CD4-positive, alpha-beta T cell treated with Interleukin-6 at 100 ng/mL for 8 hours (primary cell): ENCODE results near the gene PYGB.
"Not testable (repeated sequence)": the region's sequence is repeated elsewhere in the genome, so short reads cannot be mapped to it uniquely, and the experiment has no call there.

ENCODE experiments used
- DNase-seq: peaks from one replicate; pipeline ENCODE4 v3.0.0-alpha.2; 2020; ENCODE audit warnings: mixed read lengths, low spot score

Gene PYGB

DNA sequence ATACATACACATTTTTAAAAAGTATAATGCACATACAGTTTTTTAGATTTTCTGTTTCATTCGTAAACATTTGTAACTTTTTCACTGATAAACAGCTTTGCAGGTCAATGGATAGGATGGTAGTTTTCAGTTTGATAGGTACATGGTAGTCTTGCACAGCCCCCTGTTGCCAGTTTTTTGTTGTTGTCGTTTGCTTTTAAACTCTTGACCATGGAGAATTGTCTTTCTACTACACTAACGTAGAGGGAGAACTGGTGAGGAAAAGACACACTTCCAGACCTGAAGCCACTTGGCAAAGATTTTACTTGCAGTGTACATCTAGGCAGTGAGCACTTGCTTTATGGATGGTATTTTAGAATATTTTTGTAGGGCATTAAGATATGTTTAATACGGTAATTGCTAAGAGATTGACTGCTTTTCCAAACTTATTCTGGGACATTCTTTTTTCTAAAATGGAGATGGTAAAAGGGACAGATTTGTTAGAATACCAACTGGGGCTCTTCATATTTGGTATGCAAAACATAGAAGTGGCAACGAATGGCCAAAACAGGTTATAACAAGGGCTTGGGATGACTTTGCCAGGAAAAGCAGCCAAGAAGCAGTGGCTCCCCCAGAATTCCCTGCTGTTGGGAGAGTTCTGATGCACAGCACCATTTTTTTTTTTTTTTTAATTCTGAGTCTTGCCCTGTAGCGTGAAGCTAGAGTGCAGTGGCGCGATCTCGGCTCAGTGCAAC, 1.5 kb downstream of the PYGB start:
- DNase-seq = no peak

DNA sequence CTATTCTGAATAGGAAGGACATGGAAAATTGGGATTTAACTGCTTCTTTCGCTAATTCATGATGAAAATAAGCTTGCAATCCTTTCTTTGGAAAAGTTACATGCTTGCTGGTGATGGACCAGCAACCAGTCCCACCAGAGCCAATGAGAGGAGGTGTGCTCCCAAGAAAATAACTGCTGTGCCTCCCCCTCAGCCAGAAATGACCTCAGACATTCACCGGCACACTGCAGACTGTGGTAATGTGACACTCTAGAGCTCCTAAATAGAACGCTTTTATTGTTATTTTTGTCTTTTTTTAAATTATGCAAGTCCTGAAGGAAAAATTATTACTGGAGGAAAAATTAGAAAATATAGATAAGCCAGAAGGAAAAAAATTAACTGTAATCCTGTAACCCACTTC, 2.6 kb downstream of the PYGB start:
- DNase-seq = no peak

DNA sequence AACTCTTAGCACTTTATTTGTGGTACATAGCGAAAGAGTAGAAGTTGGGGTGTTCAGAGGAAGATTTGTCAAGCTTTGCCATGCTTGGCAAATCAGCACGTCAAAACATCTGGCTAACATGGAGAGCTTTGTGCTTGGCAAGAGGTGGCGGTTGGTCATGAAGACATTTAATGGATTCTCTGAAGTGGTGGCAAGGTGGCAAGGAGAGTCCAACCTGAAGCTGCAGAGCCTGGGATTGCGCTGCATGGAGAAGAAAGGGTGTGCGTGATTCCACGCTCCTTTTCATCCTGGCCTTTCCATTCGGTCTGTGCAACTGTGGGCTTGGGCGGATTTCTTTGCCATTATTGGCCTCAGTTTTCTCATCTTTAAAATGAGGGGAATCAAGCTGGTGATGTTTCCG, 3.1 kb downstream of the PYGB start:
- DNase-seq = no peak

DNA sequence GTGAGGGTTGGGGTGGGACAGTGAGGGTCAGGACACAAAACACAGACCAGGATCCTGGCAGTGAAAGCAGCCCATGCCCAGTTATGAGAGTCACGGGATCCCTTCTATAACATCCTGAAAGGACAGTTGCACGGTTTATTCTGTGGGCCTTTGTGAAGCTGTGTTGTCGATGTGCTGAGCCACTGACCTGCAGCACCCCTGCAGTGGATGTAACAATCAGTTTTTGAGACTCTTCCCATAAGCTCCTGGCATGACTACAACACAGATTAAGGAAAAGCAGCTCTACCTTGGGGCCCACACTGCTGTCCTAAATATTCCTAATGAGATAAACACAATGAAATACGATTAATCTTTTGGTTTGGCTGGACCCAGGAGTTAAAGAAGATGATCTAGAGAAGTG, 3.7 kb downstream of the PYGB start:
- DNase-seq = no peak

GRCh38 chr20:25252230-25252651, 4.4 kb downstream of the PYGB start:
- no peak for DNase-seq

DNA sequence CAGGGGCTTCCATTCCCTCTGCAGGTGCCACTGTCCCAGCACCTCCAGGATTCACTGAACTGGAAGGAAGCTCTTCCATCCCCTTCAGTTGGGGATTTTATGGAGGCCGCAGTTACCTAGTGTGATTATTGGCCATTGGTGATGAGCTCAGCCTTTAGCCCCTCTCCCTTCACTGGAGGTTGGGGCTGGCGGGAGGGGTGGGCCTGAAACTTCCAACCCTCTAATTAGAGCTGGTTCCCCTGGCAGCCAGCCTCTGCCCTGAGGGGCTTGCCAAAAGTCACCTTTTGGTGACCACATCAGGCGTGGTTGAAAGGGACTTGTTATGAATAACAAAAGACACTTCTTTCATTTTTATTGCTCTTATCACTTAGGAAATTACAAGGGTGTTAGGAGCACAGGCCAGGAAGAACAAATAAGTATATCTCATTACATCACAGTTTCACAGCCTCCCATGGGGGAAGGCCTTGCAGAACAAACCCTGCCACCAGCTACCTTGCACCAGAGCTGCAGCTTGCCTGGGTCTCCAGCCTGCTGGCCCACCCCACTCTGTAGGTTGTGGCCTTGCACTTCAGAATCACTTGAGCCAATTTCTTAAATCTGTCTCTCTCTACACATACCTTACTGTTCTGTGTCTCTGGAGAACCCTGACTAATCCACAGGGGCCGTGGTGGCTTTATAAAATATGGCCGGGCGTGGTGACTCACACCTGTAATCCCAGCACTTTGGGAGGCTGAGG, 5.0 kb downstream of the PYGB start:
- DNase-seq = no peak

- no peak for DNase-seq
Measured at GRCh38 chr20:25253606-25254275, 5.9 kb downstream of the PYGB start.

GRCh38 chr20:25254571-25254970, 6.7 kb downstream of the PYGB start:
- no peak for DNase-seq

DNA sequence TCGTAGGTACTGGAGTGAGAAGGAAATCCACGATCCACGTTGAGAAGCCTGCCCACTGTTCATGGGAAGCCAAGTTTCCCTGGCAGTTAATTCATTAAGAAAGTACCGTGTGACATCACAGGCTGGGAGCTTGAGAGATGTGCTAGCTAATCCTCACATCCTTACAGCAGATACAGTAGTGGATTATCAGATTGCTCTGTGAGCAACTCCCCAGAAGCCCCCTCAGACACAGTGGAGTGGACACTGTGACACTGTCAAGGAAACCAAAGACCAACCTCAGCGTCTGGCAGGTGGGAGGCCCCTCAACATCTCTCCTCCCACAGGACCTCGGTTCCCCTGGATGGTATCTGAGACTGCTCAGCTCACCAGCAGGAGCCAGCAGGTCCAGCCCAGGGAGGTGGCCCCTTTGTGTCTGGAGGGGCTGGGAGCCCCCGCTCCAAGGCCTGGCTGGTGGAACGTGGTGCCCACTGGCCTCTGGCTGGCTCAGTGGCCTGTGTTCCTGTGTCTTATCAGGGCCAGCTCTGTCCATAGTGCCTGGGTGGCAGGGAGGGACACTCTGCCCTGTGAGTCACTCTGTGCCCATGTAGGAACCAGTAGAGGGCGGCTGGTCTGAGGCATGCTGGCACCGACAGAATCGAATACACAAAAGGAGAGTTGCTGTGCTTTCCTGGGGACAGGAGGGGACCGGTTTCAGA, 7.2 kb downstream of the PYGB start:
- DNase-seq = no peak

DNA sequence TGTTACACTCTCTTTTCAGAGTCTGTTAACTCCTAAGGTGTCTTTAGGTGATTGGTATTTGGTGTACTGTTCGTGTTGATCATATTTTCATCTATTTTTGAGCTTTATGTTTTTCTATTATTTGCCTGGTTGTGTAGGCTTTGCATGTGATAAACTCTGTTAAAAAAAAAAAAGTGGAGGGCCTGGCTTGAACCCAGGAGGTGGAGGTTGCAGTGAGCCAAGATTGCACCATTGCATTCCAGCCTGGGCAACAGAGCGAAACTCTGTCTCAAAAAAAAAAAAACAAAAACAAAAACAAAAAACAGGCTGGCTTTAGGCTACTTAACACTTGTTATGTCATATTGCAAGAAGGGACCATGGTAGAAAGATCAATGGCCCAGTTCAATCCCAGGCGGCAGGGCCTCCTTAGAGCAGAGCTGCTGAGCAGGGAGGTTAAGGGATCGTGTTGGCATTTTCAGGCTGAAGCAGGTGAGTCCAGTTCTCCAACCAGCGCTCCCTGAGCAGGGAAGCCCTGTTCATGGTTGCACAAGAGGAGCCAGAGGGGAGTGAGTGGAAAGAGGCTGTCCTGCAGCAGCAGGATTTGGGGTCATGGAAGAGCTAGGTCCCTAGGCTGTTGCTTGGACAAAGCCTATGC, 8.5 kb downstream of the PYGB start:
- no peak for DNase-seq

GRCh38 chr20:25257130-25257529, 9.2 kb downstream of the PYGB start:
- DNase-seq = no peak

DNA sequence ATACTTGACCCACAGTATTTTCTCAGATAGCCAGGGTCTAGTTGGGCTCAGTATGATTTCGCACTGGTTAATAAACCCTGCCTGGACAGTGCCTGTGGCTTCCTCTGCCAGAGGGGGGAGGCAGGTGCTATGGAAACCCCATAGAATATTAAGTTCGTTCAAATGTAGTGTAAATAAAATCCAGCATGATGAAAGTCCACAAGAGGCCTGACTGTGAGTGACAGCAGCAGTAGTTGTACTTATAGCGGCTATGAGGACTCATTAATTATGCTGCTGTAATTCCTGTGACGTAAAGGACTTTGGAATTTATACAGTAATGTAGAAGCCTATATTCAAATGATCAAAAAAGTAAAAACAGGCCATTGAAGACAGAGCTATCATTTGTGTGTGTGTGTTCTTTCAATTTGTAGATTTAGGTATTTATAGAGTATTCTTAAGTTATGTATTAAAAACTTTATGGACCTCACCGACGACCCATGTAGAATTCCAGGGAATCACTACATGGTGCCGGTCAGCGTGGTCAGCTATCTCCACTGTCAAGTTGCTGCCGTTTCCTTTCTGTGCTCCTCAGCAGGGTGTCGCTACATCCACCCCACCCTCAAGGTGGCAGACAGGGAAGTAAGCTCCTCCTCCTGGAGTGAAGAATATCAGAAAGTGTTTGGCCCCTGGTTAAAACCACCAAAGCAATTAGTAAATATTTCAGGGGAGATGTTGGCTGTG, 10.0 kb downstream of the PYGB start:
- DNase-seq = no peak

DNA sequence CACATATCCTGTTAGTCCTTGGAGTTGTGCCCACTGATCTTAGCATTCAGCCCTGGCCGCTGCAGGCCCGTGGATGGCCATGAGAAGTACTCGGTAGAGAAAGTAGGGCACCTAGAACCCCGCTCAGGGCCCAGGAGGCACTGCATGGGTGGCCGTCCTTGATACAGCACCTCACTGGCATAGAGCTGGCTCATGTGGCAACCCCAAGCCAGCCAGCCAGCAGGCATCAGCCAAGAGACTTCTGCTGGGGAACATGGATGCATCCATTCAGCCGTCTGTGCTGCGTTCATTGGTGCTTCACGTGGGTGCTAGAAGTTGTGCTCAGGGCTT, 10.6 kb downstream of the PYGB start:
- DNase-seq = no peak

DNA sequence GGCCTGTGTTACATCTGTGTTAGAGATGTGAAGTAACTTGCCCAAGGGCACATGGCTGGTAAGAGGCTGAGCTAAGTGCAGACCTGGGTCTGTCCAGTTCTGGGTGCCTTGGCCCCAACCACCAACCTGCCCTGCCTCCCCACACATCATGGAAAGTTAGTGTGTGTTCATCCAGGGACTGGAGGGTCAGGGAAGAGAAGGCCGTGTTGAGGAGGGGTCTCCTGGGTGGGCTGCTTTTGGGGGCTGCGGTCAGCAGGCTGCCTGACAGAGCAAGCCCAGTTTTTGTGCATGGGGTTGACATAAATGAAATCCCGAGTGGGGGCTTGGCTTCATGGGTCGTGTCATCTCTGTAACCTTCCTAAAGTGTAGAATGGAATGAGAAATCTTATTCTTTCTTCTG, 10.9 kb downstream of the PYGB start:
- DNase-seq = no peak

GRCh38 chr20:25259358-25259757, 11.5 kb downstream of the PYGB start:
- DNase-seq = no peak

DNA sequence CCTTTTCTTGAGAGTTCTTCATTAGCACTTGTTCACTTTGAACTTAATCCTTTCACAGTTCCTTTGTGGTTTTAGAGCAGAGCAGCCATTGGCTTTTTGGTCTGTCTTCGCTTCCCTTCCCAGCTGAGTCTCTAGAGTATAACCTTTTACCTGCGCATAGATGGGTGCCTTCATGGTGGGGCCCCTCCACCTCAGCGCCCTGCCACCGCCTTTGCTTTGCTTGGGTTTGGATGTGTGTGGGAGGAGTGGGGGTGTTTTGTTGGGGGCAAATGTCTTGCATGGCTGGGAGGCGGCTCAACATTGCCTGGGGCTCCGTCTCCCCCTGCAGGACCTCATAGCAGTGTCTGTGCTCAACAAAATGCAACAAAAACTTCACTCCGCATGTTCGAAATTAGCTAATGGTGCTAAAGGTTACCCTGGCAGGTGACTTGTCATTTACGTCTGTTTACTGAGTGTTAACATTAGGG, 11.9 kb downstream of the PYGB start:
- no peak for DNase-seq

- DNase-seq = not testable (repeated sequence)
Measured at GRCh38 chr20:25260770-25261437, 13.0 kb downstream of the PYGB start.

DNA sequence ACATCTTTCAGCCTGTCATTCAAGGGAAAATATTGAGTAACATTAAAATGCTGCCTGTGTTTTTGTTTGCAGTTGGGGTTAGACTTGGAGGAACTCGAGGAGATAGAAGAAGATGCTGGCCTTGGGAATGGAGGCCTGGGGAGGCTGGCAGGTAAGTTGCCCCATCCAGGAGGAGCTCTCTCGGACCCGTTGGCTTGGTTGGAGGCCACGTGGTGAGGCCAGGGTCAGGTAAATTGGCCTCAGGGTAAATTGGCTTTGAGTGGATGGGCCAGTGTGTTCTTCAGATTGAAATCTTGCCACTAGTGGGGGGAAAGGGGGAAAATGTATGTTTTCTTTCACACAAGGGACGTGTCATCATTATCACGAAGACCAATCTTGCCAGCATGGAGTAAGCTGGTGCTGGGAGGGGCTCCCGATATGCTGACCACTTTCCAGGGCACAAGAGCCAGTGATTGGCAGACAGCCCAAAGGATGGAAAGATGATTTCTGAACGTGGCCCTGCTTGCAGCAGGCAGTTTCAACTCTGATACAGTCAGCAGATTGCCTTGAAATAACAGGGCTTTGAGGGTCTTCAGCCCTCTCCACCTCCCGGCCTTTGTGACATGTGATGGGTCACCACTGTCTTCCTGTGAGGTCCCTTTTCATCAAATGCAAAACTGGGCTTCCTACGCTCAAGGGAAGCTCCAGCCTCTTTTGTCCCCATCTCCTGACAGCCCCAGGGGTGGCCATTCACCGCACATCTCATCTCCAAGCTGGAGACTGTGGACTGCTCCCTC, 21.4 kb downstream of the PYGB start:
- DNase-seq = no peak

DNA sequence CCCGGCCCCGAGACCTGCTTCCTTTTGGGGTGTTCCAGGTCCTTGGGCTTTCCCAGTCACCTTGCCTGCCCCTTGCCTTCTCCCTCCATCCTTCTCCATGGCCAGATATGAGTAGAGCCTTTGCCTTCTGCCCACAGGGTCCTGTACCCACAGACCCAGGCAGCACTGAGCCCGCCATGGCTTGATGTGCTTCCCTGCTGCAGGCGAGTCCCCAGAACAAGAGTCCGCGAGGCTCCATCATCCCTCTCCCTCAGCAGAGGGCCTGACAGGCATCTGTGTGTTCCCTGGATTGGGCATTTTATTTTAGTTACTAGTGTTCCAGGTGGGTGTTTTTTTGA, 21.9 kb downstream of the PYGB start:
- no peak for DNase-seq

GRCh38 chr20:25270829-25271251, 23.0 kb downstream of the PYGB start:
- DNase-seq = no peak
